ENCODE data around the gene CCL4. TPM values are rescaled to one million over a fixed set of nuclear protein-coding genes. Genes with fewer than 3 reads are reported as not detected.
"Not testable (repeated sequence)": the region's sequence is repeated elsewhere in the genome, so short reads cannot be mapped to it uniquely, and the experiment has no call there.

Gene CCL4
- total and polyA plus RNA-seq, 2 donors (not counting 1 experiment from before 2014, with no cell fraction given) = 3.5 to 7.6 TPM

GRCh38 chr17:36092715-36093114 is 10.9 kb upstream of the CCL4 start:
- H3K27me3 Mint-ChIP-seq; H3K36me3 ChIP-seq (replicated peaks in 1 of 2; ENCODE audit: control extremely low read depth in 1 of 2, control insufficient read depth in 1 of 2, extremely low read depth in 1 of 2, insufficient read depth in 2 of 2, low read length in 1 of 2); intact Hi-C loops (cut with micrococcal nuclease); H3K4me3 ChIP-seq (ENCODE audit: control extremely low read depth in 1 of 5, extremely low read depth in 1 of 5, insufficient read depth in 1 of 5, low read depth in 2 of 5, low read length in 4 of 5); H3K9me3 Mint-ChIP-seq (ENCODE audit: insufficient read depth); H4K20me1 ChIP-seq (ENCODE audit: control insufficient read depth, insufficient read depth, low read length, poor library complexity, severe bottlenecking); H3K9ac ChIP-seq (ENCODE audit: low read length); H3K9me3 ChIP-seq (ENCODE audit: control extremely low read depth in 1 of 3, control insufficient read depth in 2 of 3, insufficient read depth in 1 of 3, low read length in 2 of 3); ATAC-seq (ENCODE audit: low read depth); H3K4me3 Mint-ChIP-seq; DNase-seq; H2AFZ ChIP-seq (ENCODE audit: insufficient read depth, low read depth, low read length, poor library complexity, severe bottlenecking); H3K79me2 ChIP-seq (ENCODE audit: control insufficient read depth, insufficient read depth, low read length); H3K27ac ChIP-seq (ENCODE audit: low read length in 2 of 2); H3K27ac Mint-ChIP-seq; H3K27me3 ChIP-seq (replicated peaks in 1 of 4; ENCODE audit: control extremely low read depth in 1 of 4, control insufficient read depth in 3 of 4, insufficient read depth in 4 of 4, low read length in 3 of 4): not testable (repeated sequence)
- Histone ChIP-seq H3K4me2 (replicated peaks; ENCODE audit: low read depth, low read length, poor library complexity, severe bottlenecking) (peak overlapping the region; percentile 32), H3K4me1 (ENCODE audit: control insufficient read depth in 2 of 2, insufficient read depth in 2 of 2, low read length in 2 of 2) (peaks cover 63 to 70% of the 10 kb centered on the region in 2 donors)
- ChIA-PET CTCF (interaction anchor here (1.6 kb wide), 1 partner anchor 10 kb away, joined by 6 read pairs; the partner anchor contains the start of gene CCL4), POLR2A (interaction anchor here (0.6 kb wide), 1 partner anchor 36 kb away, joined by 3 read pairs; no protein-coding TSS in a partner anchor)
- H3K4me1 Mint-ChIP-seq = peaks cover 73% of the 10 kb centered on the region
- 62% methylated on average over 3 of the region's 6 CpGs for WGBS (ENCODE audit: insufficient coverage)

- no peak overlapping the region for H3K4me3 Mint-ChIP-seq
Observed at GRCh38 chr17:36094232-36094631, 9.4 kb upstream of the CCL4 start.

More at GRCh38 chr17:36094232-36094631, 9.4 kb upstream of the CCL4 start:
- ATAC-seq (ENCODE audit: low read depth) (no peak), DNase-seq (no peak)
- peaks cover 69% of the 10 kb centered on the region for H3K4me1 Mint-ChIP-seq
- intact Hi-C loops (cut with micrococcal nuclease) = no loop called here
- H3K79me2 ChIP-seq (ENCODE audit: control insufficient read depth, insufficient read depth, low read length) = no peaks in the 10 kb centered on the region
- no peak overlapping the region for H3K27ac Mint-ChIP-seq
- peaks cover 60 to 70% of the 10 kb centered on the region in 2 donors for H3K4me1 ChIP-seq (ENCODE audit: control insufficient read depth in 2 of 2, insufficient read depth in 2 of 2, low read length in 2 of 2)
- H4K20me1 ChIP-seq (ENCODE audit: control insufficient read depth, insufficient read depth, low read length, poor library complexity, severe bottlenecking) = no peaks in the 10 kb centered on the region
- H3K27me3 ChIP-seq (replicated peaks in 1 of 4; ENCODE audit: control extremely low read depth in 1 of 4, control insufficient read depth in 3 of 4, insufficient read depth in 4 of 4, low read length in 3 of 4) = peaks cover 0 to 4% (median 1%) of the 10 kb centered on the region in 4 experiments
- no peak overlapping the region for H3K4me2 ChIP-seq (replicated peaks; ENCODE audit: low read depth, low read length, poor library complexity, severe bottlenecking)
- no peaks in the 10 kb centered on the region for H3K36me3 ChIP-seq (replicated peaks in 1 of 2; ENCODE audit: control extremely low read depth in 1 of 2, control insufficient read depth in 1 of 2, extremely low read depth in 1 of 2, insufficient read depth in 2 of 2, low read length in 1 of 2)
- TF ChIP-seq EZH2 (IDR thresholded peaks at IDR 0.05; ENCODE audit: borderline replicate concordance, insufficient read depth, low read depth, low read length, poor library complexity, severe bottlenecking) = no peak
- TF ChIP-seq, protein P1, sequence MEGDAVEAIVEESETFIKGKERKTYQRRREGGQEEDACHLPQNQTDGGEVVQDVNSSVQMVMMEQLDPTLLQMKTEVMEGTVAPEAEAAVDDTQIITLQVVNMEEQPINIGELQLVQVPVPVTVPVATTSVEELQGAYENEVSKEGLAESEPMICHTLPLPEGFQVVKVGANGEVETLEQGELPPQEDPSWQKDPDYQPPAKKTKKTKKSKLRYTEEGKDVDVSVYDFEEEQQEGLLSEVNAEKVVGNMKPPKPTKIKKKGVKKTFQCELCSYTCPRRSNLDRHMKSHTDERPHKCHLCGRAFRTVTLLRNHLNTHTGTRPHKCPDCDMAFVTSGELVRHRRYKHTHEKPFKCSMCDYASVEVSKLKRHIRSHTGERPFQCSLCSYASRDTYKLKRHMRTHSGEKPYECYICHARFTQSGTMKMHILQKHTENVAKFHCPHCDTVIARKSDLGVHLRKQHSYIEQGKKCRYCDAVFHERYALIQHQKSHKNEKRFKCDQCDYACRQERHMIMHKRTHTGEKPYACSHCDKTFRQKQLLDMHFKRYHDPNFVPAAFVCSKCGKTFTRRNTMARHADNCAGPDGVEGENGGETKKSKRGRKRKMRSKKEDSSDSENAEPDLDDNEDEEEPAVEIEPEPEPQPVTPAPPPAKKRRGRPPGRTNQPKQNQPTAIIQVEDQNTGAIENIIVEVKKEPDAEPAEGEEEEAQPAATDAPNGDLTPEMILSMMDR (IDR thresholded peaks at IDR 0.05) = peak; percentile 15
- ChIA-PET CTCF (no interaction called here), POLR2A (no interaction called here)
- no CpG with 5 or more reads among the region's 1 CpG for WGBS (ENCODE audit: insufficient coverage)
- H3K4me3 ChIP-seq (ENCODE audit: control extremely low read depth in 1 of 5, extremely low read depth in 1 of 5, insufficient read depth in 1 of 5, low read depth in 2 of 5, low read length in 4 of 5) = no peak overlapping the region
- no peaks in the 10 kb centered on the region for H3K9me3 ChIP-seq (ENCODE audit: control extremely low read depth in 1 of 3, control insufficient read depth in 2 of 3, insufficient read depth in 1 of 3, low read length in 2 of 3)
- H3K9ac ChIP-seq (ENCODE audit: low read length) = no peak overlapping the region
- H3K9me3 Mint-ChIP-seq (ENCODE audit: insufficient read depth) = no peaks in the 10 kb centered on the region
- no peak overlapping the region for H3K27ac ChIP-seq (ENCODE audit: low read length in 2 of 2)
- peaks cover 6% of the 10 kb centered on the region for H3K27me3 Mint-ChIP-seq
- no peak overlapping the region for H2AFZ ChIP-seq (ENCODE audit: insufficient read depth, low read depth, low read length, poor library complexity, severe bottlenecking)
